Astrocyte (in vitro differentiated cells and primary cell): Measurements from ENCODE around the gene LAMA3. TPM values are rescaled to one million over a fixed set of nuclear protein-coding genes. Genes with fewer than 3 reads are reported as not detected.

Experiments
- DNase-seq: peaks from one replicate; pipeline ENCODE4 v3.0.0-alpha.2; 2010; ENCODE audit warnings: low read depth
- FAIRE-seq: peaks from 2 replicates; lab custom pipeline; 2011; peaks lifted over from hg19 to GRCh38; lab: Jason Lieb, UNC
- H2AFZ ChIP-seq: 2 replicates; pipeline ENCODE4 v1.6.0; 2012; ENCODE audit warnings: low read depth, low read length, inconsistent platforms
- H3K27ac ChIP-seq: 2 replicates; pipeline ENCODE4 v1.5.1; 2011; ENCODE audit warnings: low read depth, low read length, inconsistent platforms
- H3K27me3 ChIP-seq: 2 replicates; pipeline ENCODE4 v1.6.0; 2011; ENCODE audit warnings: low read length, inconsistent platforms; ENCODE audit not compliant: insufficient read depth
- H3K36me3 ChIP-seq: 2 replicates; pipeline ENCODE4 v1.5.1; 2011; ENCODE audit warnings: low read length, inconsistent platforms; ENCODE audit not compliant: insufficient read depth
- H3K4me1 ChIP-seq: 2 replicates; pipeline ENCODE4 v1.5.1; 2011; ENCODE audit warnings: low read length, inconsistent platforms; ENCODE audit not compliant: insufficient read depth
- H3K4me2 ChIP-seq: 2 replicates; pipeline ENCODE4 v1.6.0; 2012; ENCODE audit warnings: low read length, inconsistent platforms
- H3K4me3 ChIP-seq: 2 replicates; pipeline ENCODE4 v1.5.1; 2011; ENCODE audit warnings: low read depth, mild to moderate bottlenecking, low read length, inconsistent platforms; ENCODE audit not compliant: insufficient read depth
- H3K79me2 ChIP-seq: 2 replicates; pipeline ENCODE4 v1.6.0; 2012; ENCODE audit warnings: mild to moderate bottlenecking, low read length, inconsistent platforms; ENCODE audit not compliant: insufficient read depth
- H3K9ac ChIP-seq: 2 replicates; pipeline ENCODE4 v1.6.0; 2012; ENCODE audit warnings: mild to moderate bottlenecking, low read length, inconsistent platforms
- H3K9me3 ChIP-seq: 2 replicates; pipeline ENCODE4 v1.5.1; 2012; ENCODE audit warnings: low read depth, mild to moderate bottlenecking, low read length, inconsistent platforms; ENCODE audit not compliant: insufficient read depth
- H4K20me1 ChIP-seq: 2 replicates; pipeline ENCODE4 v1.6.0; 2012; ENCODE audit warnings: low read length, inconsistent platforms; ENCODE audit not compliant: insufficient read depth
- H3K27ac Mint-ChIP-seq: one replicate; pipeline ENCODE4 v1.8.0; 2021; ENCODE audit warnings: mild to moderate bottlenecking, mixed read lengths; ENCODE audit not compliant: unreplicated experiment
- H3K27me3 Mint-ChIP-seq: one replicate; pipeline ENCODE4 v1.8.0; 2021; ENCODE audit warnings: low read depth, mixed read lengths; ENCODE audit not compliant: unreplicated experiment
- H3K36me3 Mint-ChIP-seq: one replicate; pipeline ENCODE4 v1.8.0; 2021; ENCODE audit warnings: low read depth, mixed read lengths; ENCODE audit not compliant: unreplicated experiment
- H3K4me1 Mint-ChIP-seq: one replicate; pipeline ENCODE4 v1.8.0; 2021; ENCODE audit warnings: low read depth, mixed read lengths; ENCODE audit not compliant: unreplicated experiment
- H3K4me3 Mint-ChIP-seq: one replicate; pipeline ENCODE4 v1.8.0; 2021; ENCODE audit warnings: mild to moderate bottlenecking, moderate library complexity, mixed read lengths; ENCODE audit not compliant: unreplicated experiment
- H3K9me3 Mint-ChIP-seq: one replicate; pipeline ENCODE4 v1.8.0; 2021; ENCODE audit warnings: mild to moderate bottlenecking, mixed read lengths; ENCODE audit not compliant: unreplicated experiment
- EZH2 ChIP-seq: IDR thresholded peaks from 2 replicates; pipeline ENCODE4 v1.6.1; 2012; ENCODE audit warnings: mild to moderate bottlenecking, low read length, inconsistent platforms; ENCODE audit not compliant: insufficient read depth
- total RNA-seq: library from RNA; stranded (reverse); gene quantifications from 2 replicates; pipeline ENCODE4 v1.2.1, GENCODE V29; 2021
- TF ChIP-seq, protein P1 (sequence below): IDR thresholded peaks from 2 replicates; pipeline ENCODE4 v1.5.1; 2011; ENCODE audit warnings: low read depth, mild to moderate bottlenecking, inconsistent platforms, low read length, moderate library complexity; ENCODE audit not compliant: insufficient read depth

LAMA3 gene
- total RNA-seq, 1 donor from 2014 or later: 0.86 TPM

- Histone ChIP-seq H3K9ac (no peak overlapping the region), H3K4me1 (no peaks in the 10 kb centered on the region), H3K79me2 (no peaks in the 10 kb centered on the region), H2AFZ (no peak overlapping the region), H3K4me2 (peak overlapping the region; percentile 34), H3K27ac (no peak overlapping the region), H3K27me3 (peaks cover 14% of the 10 kb centered on the region), H3K4me3 (no peak overlapping the region), H4K20me1 (no peaks in the 10 kb centered on the region), H3K36me3 (no peaks in the 10 kb centered on the region), H3K9me3 (no peaks in the 10 kb centered on the region)
- no peaks in the 10 kb centered on the region for H3K36me3 Mint-ChIP-seq
- FAIRE-seq (no peak), DNase-seq (peak; percentile 21)
- H3K4me3 Mint-ChIP-seq: no peak overlapping the region
- TF ChIP-seq EZH2: no peak
- TF ChIP-seq, protein P1, sequence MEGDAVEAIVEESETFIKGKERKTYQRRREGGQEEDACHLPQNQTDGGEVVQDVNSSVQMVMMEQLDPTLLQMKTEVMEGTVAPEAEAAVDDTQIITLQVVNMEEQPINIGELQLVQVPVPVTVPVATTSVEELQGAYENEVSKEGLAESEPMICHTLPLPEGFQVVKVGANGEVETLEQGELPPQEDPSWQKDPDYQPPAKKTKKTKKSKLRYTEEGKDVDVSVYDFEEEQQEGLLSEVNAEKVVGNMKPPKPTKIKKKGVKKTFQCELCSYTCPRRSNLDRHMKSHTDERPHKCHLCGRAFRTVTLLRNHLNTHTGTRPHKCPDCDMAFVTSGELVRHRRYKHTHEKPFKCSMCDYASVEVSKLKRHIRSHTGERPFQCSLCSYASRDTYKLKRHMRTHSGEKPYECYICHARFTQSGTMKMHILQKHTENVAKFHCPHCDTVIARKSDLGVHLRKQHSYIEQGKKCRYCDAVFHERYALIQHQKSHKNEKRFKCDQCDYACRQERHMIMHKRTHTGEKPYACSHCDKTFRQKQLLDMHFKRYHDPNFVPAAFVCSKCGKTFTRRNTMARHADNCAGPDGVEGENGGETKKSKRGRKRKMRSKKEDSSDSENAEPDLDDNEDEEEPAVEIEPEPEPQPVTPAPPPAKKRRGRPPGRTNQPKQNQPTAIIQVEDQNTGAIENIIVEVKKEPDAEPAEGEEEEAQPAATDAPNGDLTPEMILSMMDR: no peak
- H3K27me3 Mint-ChIP-seq: peaks cover 35% of the 10 kb centered on the region
- H3K4me1 Mint-ChIP-seq: no peaks in the 10 kb centered on the region
- peaks cover 6% of the 10 kb centered on the region for H3K9me3 Mint-ChIP-seq
- no peak overlapping the region for H3K27ac Mint-ChIP-seq
These were observed 314.8 kb downstream of the LAMA3 start for GRCh38 chr18:24003903-24004640.

Other genes with a start within 250 kb of the LAMA3 start
- gene RIOK3, start 236.2 kb upstream of the LAMA3 start, total RNA-seq: 93.2 and 96.0 TPM in 2 replicates
- gene RMC1, start 185.9 kb upstream of the LAMA3 start, total RNA-seq: 25.2 and 28.3 TPM in 2 replicates
- gene NPC1, start 102.9 kb upstream of the LAMA3 start, total RNA-seq: 36.7 and 42.4 TPM in 2 replicates
- gene ANKRD29, start 26.5 kb upstream of the LAMA3 start, total RNA-seq: 0.70 and 0.75 TPM in 2 replicates